BLaER1 (cell line): ENCODE results near the gene SESN3.

ENCODE experiments used
- H3K27ac ChIP-seq: shearing (Covaris generic); formaldehyde crosslinking; 2 replicates; pipeline ENCODE4 v1.8.1; 2022
- H3K27me3 ChIP-seq: shearing (Covaris generic); formaldehyde crosslinking; 2 replicates; pipeline ENCODE4 v1.8.1; 2022
- H3K36me3 ChIP-seq: shearing (Covaris generic); formaldehyde crosslinking; 2 replicates; pipeline ENCODE4 v1.8.1; 2022
- H3K4me1 ChIP-seq: shearing (Covaris generic); formaldehyde crosslinking; 2 replicates; pipeline ENCODE4 v1.8.1; 2022
- H3K4me2 ChIP-seq: shearing (Covaris generic); formaldehyde crosslinking; 2 replicates; pipeline ENCODE4 v1.8.1; 2022
- H3K4me3 ChIP-seq: shearing (Covaris generic); formaldehyde crosslinking; 2 replicates; pipeline ENCODE4 v1.8.1; 2022
- H3K9ac ChIP-seq: shearing (Covaris generic); formaldehyde crosslinking; 2 replicates; pipeline ENCODE4 v1.8.1; 2022
- H3K9me3 ChIP-seq: shearing (Covaris generic); formaldehyde crosslinking; 2 replicates; pipeline ENCODE4 v1.8.1; 2022
- H4K20me1 ChIP-seq: shearing (Covaris generic); formaldehyde crosslinking; 2 replicates; pipeline ENCODE4 v1.8.1; 2022
- Cebpa-rat ChIP-seq: shearing (Covaris generic); IDR thresholded peaks from 2 replicates; pipeline ENCODE4 v1.8.1; 2022

The SESN3 gene

DNA sequence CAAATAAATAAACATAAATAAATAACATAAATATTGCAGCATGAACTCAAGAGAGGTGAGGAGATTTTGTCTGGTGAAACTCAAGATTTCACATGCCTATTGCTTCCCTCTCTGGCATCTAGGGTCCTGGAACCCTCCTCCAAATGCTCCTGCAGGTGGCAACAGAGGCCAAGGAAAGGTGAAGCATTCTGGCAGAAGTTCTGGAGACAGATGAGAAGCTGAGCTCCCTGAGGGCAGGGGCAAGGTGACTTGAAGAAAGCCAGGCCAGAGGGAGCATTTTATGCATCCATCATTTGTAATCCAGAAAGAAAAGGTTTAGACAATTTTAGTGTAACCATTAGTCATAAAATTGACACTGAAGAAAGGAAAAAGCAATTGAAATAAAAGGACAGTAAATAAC is 76.5 kb downstream of the SESN3 start:
- H4K20me1 ChIP-seq = no peaks in the 10 kb centered on the region
- peak overlapping the region; percentile 79 for H3K4me2 ChIP-seq
- H3K4me3 ChIP-seq = no peak overlapping the region
- no peak overlapping the region for H3K27ac ChIP-seq
- H3K4me1 ChIP-seq = peaks cover 44% of the 10 kb centered on the region
- no peaks in the 10 kb centered on the region for H3K36me3 ChIP-seq
- no peak overlapping the region for H3K9ac ChIP-seq
- peaks cover 14% of the 10 kb centered on the region; the same call in 1 of the 2 replicates for H3K27me3 ChIP-seq
- no peaks in the 10 kb centered on the region for H3K9me3 ChIP-seq
- TF ChIP-seq Cebpa-rat = no peak

DNA sequence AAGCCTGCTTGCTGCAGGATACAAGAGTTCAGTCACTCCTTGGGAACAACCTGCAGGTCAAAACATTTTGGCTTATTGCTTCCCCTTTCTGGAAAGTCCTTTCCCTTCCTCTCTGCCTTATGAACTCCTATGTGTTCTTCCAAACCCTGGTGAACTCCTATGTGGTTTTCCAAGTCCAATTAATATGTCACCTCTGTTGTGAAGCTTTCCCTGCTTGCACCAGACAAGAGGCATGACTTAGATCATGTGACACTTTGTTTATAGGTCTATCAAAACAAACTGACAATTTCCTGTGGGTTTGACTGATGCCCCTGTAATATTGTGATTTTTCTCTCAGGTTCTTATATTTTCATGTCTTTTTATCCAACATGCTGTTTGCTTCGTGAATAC is 77.2 kb downstream of the SESN3 start:
- Histone ChIP-seq H3K4me1 (peaks cover 49% of the 10 kb centered on the region), H3K4me2 (peak overlapping the region; percentile 79), H3K9ac (peak overlapping the region; percentile 69; the same call in 1 of the 2 replicates), H3K27ac (peak overlapping the region; percentile 11; the same call in 1 of the 2 replicates), H3K4me3 (no peak overlapping the region; the same call in 1 of the 2 replicates), H4K20me1 (no peaks in the 10 kb centered on the region), H3K27me3 (peaks cover 14% of the 10 kb centered on the region; the same call in 1 of the 2 replicates), H3K36me3 (no peaks in the 10 kb centered on the region), H3K9me3 (no peaks in the 10 kb centered on the region)
- TF ChIP-seq Cebpa-rat = no peak

DNA sequence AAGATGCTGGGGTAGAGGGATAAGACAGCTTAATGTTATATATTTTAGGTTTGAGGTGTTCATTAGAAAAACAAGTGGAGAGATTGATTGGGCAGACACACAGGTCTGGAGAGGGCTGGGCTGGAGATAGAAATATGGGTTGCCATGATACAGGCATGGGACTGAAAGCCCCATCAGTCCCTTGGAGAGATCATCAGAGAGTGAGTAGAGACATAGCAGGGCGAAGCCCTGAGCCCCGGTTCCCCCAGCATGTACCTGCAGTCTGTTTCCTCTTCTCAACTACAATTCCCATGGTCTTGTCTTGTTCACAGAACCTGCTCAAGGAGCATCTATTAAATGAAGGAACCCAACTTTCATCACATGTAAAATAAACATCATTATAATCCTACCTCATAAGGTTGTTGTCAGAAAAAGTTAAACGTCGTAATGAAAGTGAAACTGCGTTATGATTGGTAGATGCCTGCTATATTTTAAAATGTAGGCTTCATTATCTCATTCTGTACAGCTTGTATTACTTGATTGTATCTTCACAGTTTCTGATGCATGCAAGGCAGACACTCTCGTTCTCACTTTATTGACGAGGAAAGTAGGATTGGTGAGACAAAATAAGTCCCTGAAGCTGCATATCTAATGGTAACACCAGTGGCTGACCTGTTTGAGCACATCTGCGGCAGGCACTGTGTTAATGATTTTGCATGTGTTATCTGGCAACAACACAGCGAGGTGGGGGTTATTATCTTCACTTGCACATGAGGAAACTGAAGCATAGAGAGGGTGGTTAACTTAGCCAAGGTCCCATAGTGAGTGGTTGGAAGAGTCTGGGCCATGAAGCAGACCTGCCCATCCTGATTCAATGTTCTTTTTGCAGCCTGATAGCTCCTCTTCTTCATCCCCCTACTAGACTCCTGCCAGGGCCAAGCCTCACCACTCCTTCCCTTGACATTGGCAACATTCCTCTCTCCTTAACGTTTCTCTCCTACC is 77.8 kb downstream of the SESN3 start:
- peak overlapping the region; percentile 69; the same call in 1 of the 2 replicates for H3K9ac ChIP-seq
- no peaks in the 10 kb centered on the region for H3K9me3 ChIP-seq
- H3K4me2 ChIP-seq = peak overlapping the region; percentile 79
- TF ChIP-seq Cebpa-rat = no peak
- peaks cover 14% of the 10 kb centered on the region; the same call in 1 of the 2 replicates for H3K27me3 ChIP-seq
- no peaks in the 10 kb centered on the region for H3K36me3 ChIP-seq
- H3K4me1 ChIP-seq = peaks cover 50% of the 10 kb centered on the region
- H4K20me1 ChIP-seq = no peaks in the 10 kb centered on the region
- H3K27ac ChIP-seq = peak overlapping the region; percentile 11
- H3K4me3 ChIP-seq = peak overlapping the region; percentile 60

DNA sequence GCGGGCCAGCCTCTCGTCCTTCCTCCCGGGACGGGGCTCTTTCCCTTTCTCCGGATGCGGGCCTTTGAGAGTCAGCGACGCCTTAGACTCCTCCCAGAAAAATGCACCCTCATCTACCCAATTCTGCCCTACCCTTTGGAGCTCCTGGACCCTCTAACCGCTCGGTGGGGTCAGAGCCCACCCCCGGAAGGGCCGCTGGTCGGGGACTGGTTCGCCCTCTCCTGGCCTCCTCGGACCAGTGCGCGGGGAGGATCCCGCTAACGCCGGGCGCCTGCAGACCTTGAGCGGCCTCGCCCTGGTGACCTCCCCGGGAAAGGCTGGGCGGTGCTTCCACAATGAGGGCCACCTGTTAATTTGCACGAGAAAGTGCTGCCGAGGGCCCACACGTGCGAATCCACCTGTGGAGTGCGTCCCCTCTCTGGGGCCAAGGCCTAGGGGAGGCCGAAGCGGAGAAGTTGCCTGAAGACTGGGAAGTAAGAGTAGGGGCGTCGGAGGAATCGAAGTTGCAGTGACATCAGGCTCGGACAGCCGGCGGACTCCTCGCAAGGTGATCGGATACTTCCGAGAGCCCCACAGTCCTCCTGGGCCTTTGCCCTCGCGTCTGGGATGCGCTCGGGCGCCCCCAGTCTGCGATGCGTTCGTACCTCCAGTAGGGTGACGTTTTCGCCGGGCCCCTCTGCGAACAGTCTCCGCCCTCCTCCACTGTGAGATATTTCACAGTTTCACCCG is 79.9 kb downstream of the SESN3 start:
- no peaks in the 10 kb centered on the region for H3K9me3 ChIP-seq
- H3K4me2 ChIP-seq = peak overlapping the region; percentile 84
- H3K27me3 ChIP-seq = peaks cover 14% of the 10 kb centered on the region; the same call in 1 of the 2 replicates
- H3K9ac ChIP-seq = peak overlapping the region; percentile 82
- H3K27ac ChIP-seq = peak overlapping the region; percentile 81
- no peak for TF ChIP-seq Cebpa-rat
- no peaks in the 10 kb centered on the region for H3K36me3 ChIP-seq
- H3K4me1 ChIP-seq = peaks cover 50% of the 10 kb centered on the region
- no peaks in the 10 kb centered on the region for H4K20me1 ChIP-seq
- peak overlapping the region; percentile 74 for H3K4me3 ChIP-seq

- Histone ChIP-seq H3K27me3 (peaks cover 14% of the 10 kb centered on the region; the same call in 1 of the 2 replicates), H3K9ac (peak overlapping the region; percentile 82; the same call in 1 of the 2 replicates), H3K36me3 (no peaks in the 10 kb centered on the region), H3K4me3 (peak overlapping the region; percentile 74), H4K20me1 (no peaks in the 10 kb centered on the region), H3K4me1 (peaks cover 51% of the 10 kb centered on the region), H3K4me2 (peak overlapping the region; percentile 84), H3K27ac (peak overlapping the region; percentile 81; the same call in 1 of the 2 replicates), H3K9me3 (no peaks in the 10 kb centered on the region)
- TF ChIP-seq Cebpa-rat = no peak
Observed at GRCh38 chr11:95149651-95150364, 81.2 kb downstream of the SESN3 start.

GRCh38 chr11:95148938-95149337 is 82.1 kb downstream of the SESN3 start:
- H3K27ac ChIP-seq = no peak overlapping the region
- H3K4me3 ChIP-seq = no peak overlapping the region
- H3K9me3 ChIP-seq = no peaks in the 10 kb centered on the region
- H3K9ac ChIP-seq = no peak overlapping the region
- peaks cover 14% of the 10 kb centered on the region; the same call in 1 of the 2 replicates for H3K27me3 ChIP-seq
- peaks cover 54% of the 10 kb centered on the region for H3K4me1 ChIP-seq
- H3K4me2 ChIP-seq = no peak overlapping the region
- H4K20me1 ChIP-seq = no peaks in the 10 kb centered on the region
- no peaks in the 10 kb centered on the region for H3K36me3 ChIP-seq
- no peak for TF ChIP-seq Cebpa-rat

GRCh38 chr11:95148406-95148805 is 82.6 kb downstream of the SESN3 start:
- H4K20me1 ChIP-seq = no peaks in the 10 kb centered on the region
- H3K27me3 ChIP-seq = peaks cover 14% of the 10 kb centered on the region; the same call in 1 of the 2 replicates
- H3K4me3 ChIP-seq = no peak overlapping the region
- H3K4me1 ChIP-seq = peaks cover 54% of the 10 kb centered on the region
- TF ChIP-seq Cebpa-rat = no peak
- H3K4me2 ChIP-seq = no peak overlapping the region
- H3K9me3 ChIP-seq = no peaks in the 10 kb centered on the region
- H3K27ac ChIP-seq = no peak overlapping the region
- no peaks in the 10 kb centered on the region for H3K36me3 ChIP-seq
- no peak overlapping the region for H3K9ac ChIP-seq

GRCh38 chr11:95147364-95147905 is 83.6 kb downstream of the SESN3 start:
- Histone ChIP-seq H3K4me1 (peaks cover 56% of the 10 kb centered on the region), H3K9ac (no peak overlapping the region), H3K36me3 (no peaks in the 10 kb centered on the region), H3K27ac (no peak overlapping the region), H3K27me3 (peaks cover 14% of the 10 kb centered on the region; the same call in 1 of the 2 replicates), H3K9me3 (no peaks in the 10 kb centered on the region), H3K4me3 (no peak overlapping the region), H4K20me1 (no peaks in the 10 kb centered on the region), H3K4me2 (no peak overlapping the region)
- TF ChIP-seq Cebpa-rat = no peak
